ENCODE results near the gene ZNF441. TPM values are rescaled to one million over a fixed set of nuclear protein-coding genes. Genes with fewer than 3 reads are reported as not detected.

Gene ZNF441
- 6.0 TPM for total RNA-seq (2013)
- polyA plus RNA-seq (1 to 10 TPM in 1 of 3 donors, under 1 TPM in 2; 0.48 to 1.0 (median 0.95) TPM), polyA minus RNA-seq (1.7 and 1.9 TPM in 2 replicates), total RNA-seq (1.3 to 13.0 (median 3.9) reads per million in 11 experiments)

- H3K4me1 ChIP-seq (ENCODE audit: control insufficient read depth in 1 of 2, insufficient read depth in 2 of 2, low read length in 2 of 2), result peaks cover 13 to 20% of the 10 kb centered on the region in 2 donors
- H3K27ac Mint-ChIP-seq, result peak within 1 kb of the TSS; percentile 88 to 96 (median 94)
- H3K36me3 ChIP-seq (replicated peaks in 1 of 2; ENCODE audit: control insufficient read depth in 1 of 2, insufficient read depth in 2 of 2, low read length in 2 of 2), result peaks cover 0 to 12% of the 10 kb centered on the region in 2 donors
- peaks cover 35% of the 10 kb centered on the region for H3K79me2 ChIP-seq (ENCODE audit: insufficient read depth, low read length)
- intact Hi-C loops (cut with micrococcal nuclease), result no loop called here
- H3K4me3 Mint-ChIP-seq, result peak within 1 kb of the TSS; percentile 97
- peak within 1 kb of the TSS; percentile 53 to 77 (median 69) for H3K4me3 ChIP-seq (replicated peaks in 1 of 3; ENCODE audit: low read depth in 2 of 3, low read length in 3 of 3)
- peak within 1 kb of the TSS; percentile 80 to 84 for H3K27ac ChIP-seq (ENCODE audit: low read depth in 1 of 2, low read length in 2 of 2)
- H2AFZ ChIP-seq (ENCODE audit: insufficient read depth, low read depth, low read length, poor library complexity, severe bottlenecking), result peak within 1 kb of the TSS; percentile 94
- no peaks in the 10 kb centered on the region for H4K20me1 ChIP-seq (ENCODE audit: insufficient read depth, low read length)
- WGBS (ENCODE audit: insufficient coverage), result 0% methylated on average over 53 of the region's 61 CpGs
- peaks cover 9 to 11% of the 10 kb centered on the region in 2 donors for H3K36me3 Mint-ChIP-seq
- peaks cover 3 to 7% (median 6%) of the 10 kb centered on the region in 3 donors for H3K27me3 Mint-ChIP-seq (ENCODE audit: low read depth in 3 of 3)
- peak within 1 kb of the TSS; percentile 65 for H3K4me2 ChIP-seq (replicated peaks; ENCODE audit: extremely low read depth, low read length, poor library complexity, severe bottlenecking)
- H3K9me3 Mint-ChIP-seq, result peaks cover 40 to 66% (median 50%) of the 10 kb centered on the region in 7 donors
- peak; percentile 88 to 93 (median 91) for DNase-seq
- peaks cover 22% of the 10 kb centered on the region for H3K4me1 Mint-ChIP-seq
- peaks cover 32 to 34% of the 10 kb centered on the region in 2 donors for H3K9me3 ChIP-seq (replicated peaks in 1 of 2; ENCODE audit: control insufficient read depth in 1 of 2, insufficient read depth in 1 of 2, low read length in 2 of 2)
- H3K27me3 ChIP-seq (ENCODE audit: control insufficient read depth in 2 of 2, insufficient read depth in 2 of 2, low read length in 2 of 2), result no peaks in the 10 kb centered on the region
- H3K9ac ChIP-seq (ENCODE audit: insufficient read depth, low read length, poor library complexity, severe bottlenecking), result peak within 1 kb of the TSS; percentile 85
- no peak for TF ChIP-seq CTCF (IDR thresholded peaks at IDR 0.05)
Observed at GRCh38 chr19:11766597-11767591, at the start of gene ZNF441. ZNF441 (plus strand) TSS chr19:11767000; CDS start chr19:11767194, 194 bp downstream.

- Histone ChIP-seq H3K9me3 (replicated peaks in 1 of 2; ENCODE audit: control insufficient read depth in 1 of 2, insufficient read depth in 1 of 2, low read length in 2 of 2) (peaks cover 72 to 79% of the 10 kb centered on the region in 2 donors), H3K4me1 (ENCODE audit: control insufficient read depth in 1 of 2, insufficient read depth in 2 of 2, low read length in 2 of 2) (no peaks in the 10 kb centered on the region), H2AFZ (ENCODE audit: insufficient read depth, low read depth, low read length, poor library complexity, severe bottlenecking) (no peak overlapping the region), H4K20me1 (ENCODE audit: insufficient read depth, low read length) (no peaks in the 10 kb centered on the region), H3K4me2 (replicated peaks; ENCODE audit: extremely low read depth, low read length, poor library complexity, severe bottlenecking) (no peak overlapping the region), H3K4me3 (replicated peaks in 1 of 3; ENCODE audit: low read depth in 2 of 3, low read length in 3 of 3) (peak overlapping the region in 1 of 3 experiments; percentile 28), H3K9ac (ENCODE audit: insufficient read depth, low read length, poor library complexity, severe bottlenecking) (no peak overlapping the region), H3K36me3 (replicated peaks in 1 of 2; ENCODE audit: control insufficient read depth in 1 of 2, insufficient read depth in 2 of 2, low read length in 2 of 2) (peaks cover 18 to 58% of the 10 kb centered on the region in 2 donors), H3K79me2 (ENCODE audit: insufficient read depth, low read length) (peaks cover 4% of the 10 kb centered on the region), H3K27ac (ENCODE audit: low read depth in 1 of 2, low read length in 2 of 2) (no peak overlapping the region), H3K27me3 (ENCODE audit: control insufficient read depth in 2 of 2, insufficient read depth in 2 of 2, low read length in 2 of 2) (no peaks in the 10 kb centered on the region)
- no peak overlapping the region for H3K27ac Mint-ChIP-seq
- no peak for TF ChIP-seq CTCF (IDR thresholded peaks at IDR 0.05)
- WGBS (ENCODE audit: insufficient coverage), result no CpG with 5 or more reads among the region's 5 CpGs
- no peaks in the 10 kb centered on the region for H3K27me3 Mint-ChIP-seq (ENCODE audit: low read depth in 3 of 3)
- intact Hi-C loops (cut with micrococcal nuclease), result no loop called here
- no peak for DNase-seq
- H3K36me3 Mint-ChIP-seq, result peaks cover 39 to 52% of the 10 kb centered on the region in 2 donors
- no peak overlapping the region for H3K4me3 Mint-ChIP-seq
- H3K4me1 Mint-ChIP-seq, result peaks cover 3% of the 10 kb centered on the region
- peaks cover 40 to 90% (median 75%) of the 10 kb centered on the region in 7 donors for H3K9me3 Mint-ChIP-seq
Observed at GRCh38 chr19:11721681-11722080, 45.1 kb upstream of the ZNF441 start.

All from CD14-positive monocyte (primary cell).